Measurements from ENCODE around the gene PITPNM3. TPM values are rescaled to one million over a fixed set of nuclear protein-coding genes. Genes with fewer than 3 reads are reported as not detected.

PITPNM3 gene
- total RNA-seq, 4 donors from 2014 or later: 0.13 to 0.87 (median 0.41) TPM

- Histone ChIP-seq H3K4me3 (no peak overlapping the region), H3K9me3 (no peaks in the 10 kb centered on the region), H3K36me3 (no peaks in the 10 kb centered on the region), H3K27me3 (no peaks in the 10 kb centered on the region), H3K27ac (no peak overlapping the region), H3K4me1 (peaks cover 8 to 16% of the 10 kb centered on the region in 2 donors)
- no peak for TF ChIP-seq POLR2A (IDR thresholded peaks at IDR 0.05)
- TF ChIP-seq CTCF (IDR thresholded peaks at IDR 0.05 in 4 of 5, conservative IDR thresholded peaks at IDR 0.05 in 1 of 5): no peak
- intact Hi-C loops (cut with DNase I; ENCODE audit: low total_unique reads): no loop called here
- peak in 1 of 2 donors; percentile 3 for DNase-seq
- in situ Hi-C loops (cut with MboI; ENCODE audit: low sequenced_read_pairs in 4 of 4): no loop called here
- ATAC-seq: no peak
These were observed 60.8 kb downstream of the PITPNM3 start for GRCh38 chr17:6495450-6496115.

- ATAC-seq (no peak), DNase-seq (peak in 1 of 2 donors; percentile 1)
- in situ Hi-C loops (cut with MboI; ENCODE audit: low sequenced_read_pairs in 4 of 4) (no loop called here), intact Hi-C loops (cut with DNase I; ENCODE audit: low total_unique reads) (no loop called here)
- Histone ChIP-seq H3K27ac (no peak overlapping the region), H3K9me3 (no peaks in the 10 kb centered on the region), H3K27me3 (no peaks in the 10 kb centered on the region), H3K36me3 (no peaks in the 10 kb centered on the region), H3K4me1 (peaks cover 8 to 16% of the 10 kb centered on the region in 2 donors), H3K4me3 (no peak overlapping the region)
- TF ChIP-seq POLR2A (IDR thresholded peaks at IDR 0.05) (no peak), CTCF (IDR thresholded peaks at IDR 0.05 in 4 of 5, conservative IDR thresholded peaks at IDR 0.05 in 1 of 5) (no peak)
These were observed 62.0 kb downstream of the PITPNM3 start for GRCh38 chr17:6494239-6494941.

- intact Hi-C loops (cut with DNase I; ENCODE audit: low total_unique reads) (no loop called here), in situ Hi-C loops (cut with MboI; ENCODE audit: low sequenced_read_pairs in 4 of 4) (no loop called here)
- Histone ChIP-seq H3K36me3 (no peaks in the 10 kb centered on the region), H3K9me3 (no peaks in the 10 kb centered on the region), H3K4me1 (peaks cover 8 to 16% of the 10 kb centered on the region in 2 donors), H3K4me3 (no peak overlapping the region), H3K27ac (no peak overlapping the region), H3K27me3 (peaks cover 0 to 2% (median 0%) of the 10 kb centered on the region in 3 donors)
- ATAC-seq: no peak
- TF ChIP-seq CTCF (IDR thresholded peaks at IDR 0.05 in 4 of 5, conservative IDR thresholded peaks at IDR 0.05 in 1 of 5) (no peak), POLR2A (IDR thresholded peaks at IDR 0.05) (no peak)
- DNase-seq: peak in 1 of 2 donors; percentile 3
These were observed 63.3 kb downstream of the PITPNM3 start for GRCh38 chr17:6492892-6493674.

GRCh38 chr17:6491071-6491700 is 65.2 kb downstream of the PITPNM3 start:
- Histone ChIP-seq H3K36me3 (no peaks in the 10 kb centered on the region), H3K4me3 (no peak overlapping the region), H3K9me3 (no peaks in the 10 kb centered on the region), H3K4me1 (peaks cover 0 to under 1% of the 10 kb centered on the region in 2 donors), H3K27ac (no peak overlapping the region), H3K27me3 (peaks cover 0 to 2% (median 0%) of the 10 kb centered on the region in 3 donors)
- in situ Hi-C loops (cut with MboI; ENCODE audit: low sequenced_read_pairs in 4 of 4) (no loop called here), intact Hi-C loops (cut with DNase I; ENCODE audit: low total_unique reads) (no loop called here)
- peak in 1 of 2 donors; percentile 1 for DNase-seq
- no peak for ATAC-seq
- no peak for TF ChIP-seq POLR2A (IDR thresholded peaks at IDR 0.05)
- no peak for TF ChIP-seq CTCF (IDR thresholded peaks at IDR 0.05 in 4 of 5, conservative IDR thresholded peaks at IDR 0.05 in 1 of 5)
